ENCODE data around the gene SYK. TPM values are rescaled to one million over a fixed set of nuclear protein-coding genes. Genes with fewer than 3 reads are reported as not detected.

Gene SYK
- total RNA-seq = not detected in 2 replicates

GRCh38 chr9:90801241-90801972 lies at the start of gene SYK:
TSS of gene SYK (plus strand) at chr9:90801819. CDS start at chr9:90843899, 42,080 bp downstream.

Other genes with a start within 250 kb of the SYK start
- gene DIRAS2, start 159.0 kb upstream of the SYK start, total RNA-seq = 0.11 and 1.4 TPM in 2 replicates

Data from uterine smooth muscle cell (primary cell).